Activated CD4-positive, alpha-beta T cell treated with anti-CD3 and anti-CD28 coated beads, Interleukin-2, amount 50 U/mL, for 16 hours (primary cell): ENCODE measurements around the gene ELFN1.

ENCODE experiments used
- DNase-seq: peaks from one replicate; pipeline ENCODE4 v3.0.0-alpha.2; 2020

Gene ELFN1

DNA sequence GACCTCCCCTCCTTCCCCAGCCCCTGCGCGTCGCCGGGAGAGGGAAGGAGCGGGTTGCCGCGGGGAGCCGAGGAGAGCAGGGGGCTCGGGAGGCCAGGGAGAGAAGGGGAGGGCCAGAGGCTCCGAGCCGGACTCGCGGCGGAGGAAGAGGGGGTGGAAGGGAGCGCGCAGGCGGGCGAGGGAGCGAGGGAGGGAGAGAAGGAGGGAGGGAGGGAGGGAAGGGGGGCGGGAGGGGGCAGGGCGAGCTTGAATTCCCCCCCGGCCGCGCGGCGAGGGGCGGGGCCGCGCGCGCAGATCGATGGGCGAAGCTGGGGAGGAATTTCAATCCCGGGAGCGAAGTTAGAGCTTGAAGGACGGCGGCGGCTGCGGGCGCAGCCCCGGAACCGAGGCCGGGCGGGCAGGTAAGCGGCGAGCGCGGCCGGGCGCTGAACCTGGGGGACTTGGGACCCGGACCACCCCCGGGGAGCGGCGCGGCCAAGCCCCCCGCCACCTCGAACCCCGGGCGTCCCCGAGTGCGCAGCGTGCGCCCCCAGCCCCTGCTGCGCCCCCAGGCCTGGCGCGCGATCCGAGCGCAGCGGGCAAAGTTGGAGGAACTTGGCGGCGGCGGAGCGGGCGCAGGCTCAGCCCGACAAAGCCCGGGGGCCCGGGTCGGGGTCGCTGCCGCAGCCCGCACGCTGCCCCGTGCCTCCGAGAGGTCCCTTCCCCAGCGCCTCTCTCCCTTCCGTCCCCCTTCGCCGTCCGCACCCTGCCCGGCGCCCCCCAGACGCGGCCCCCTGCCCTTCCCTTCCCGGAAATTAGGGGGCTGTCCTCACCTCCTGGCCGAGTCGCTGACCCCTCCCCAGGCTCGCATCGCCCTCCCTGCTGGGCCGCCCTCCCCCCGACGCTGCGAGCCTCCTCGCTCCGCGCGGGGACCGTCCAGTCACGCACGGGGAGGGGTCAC is at the start of gene ELFN1:
Gene ELFN1, plus strand, starts transcription at position 324 of the 940 bp plus-strand sequence. CDS start 74,320 bp downstream, outside the sequence.
- no peak for DNase-seq

DNA sequence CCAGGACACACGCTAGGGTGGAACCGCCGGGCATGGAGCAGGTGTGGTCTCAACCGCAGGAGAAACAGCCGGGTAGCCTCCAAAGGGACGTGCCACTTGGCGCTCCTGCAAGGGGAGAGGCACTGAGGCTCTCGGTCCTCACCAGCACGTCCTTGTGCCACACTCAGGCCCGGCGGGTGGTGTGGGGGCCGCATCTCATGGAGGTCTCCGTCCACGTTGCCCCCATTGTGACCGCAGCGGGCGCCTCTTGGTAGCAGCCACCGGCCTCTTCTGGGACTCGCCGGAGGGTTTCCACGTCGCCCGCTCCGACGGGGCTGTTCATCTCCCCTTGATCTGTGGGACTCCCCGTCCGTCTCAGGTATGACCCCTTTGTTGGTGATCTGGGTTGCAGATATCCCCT is 49.2 kb upstream of the ELFN1 start:
- no peak for DNase-seq

DNA sequence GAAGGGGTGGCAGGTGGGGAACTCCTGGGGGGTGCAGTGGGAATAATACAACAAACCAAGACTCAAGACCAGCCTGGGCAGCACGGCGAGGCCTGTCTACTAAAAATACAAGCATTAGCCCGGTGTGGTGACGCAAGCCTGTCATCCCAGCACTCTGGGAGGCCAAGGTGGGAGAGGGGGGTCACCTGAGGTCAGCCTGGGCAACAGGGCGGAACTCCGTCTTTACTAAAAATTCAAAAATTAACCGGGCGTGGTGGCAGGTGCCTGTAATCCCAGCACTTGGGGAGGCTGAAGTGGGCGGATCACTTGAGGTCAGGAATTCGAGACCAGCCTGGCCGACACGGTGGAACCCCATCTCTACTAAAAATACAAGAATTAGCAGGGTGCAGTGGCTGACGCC is 48.4 kb upstream of the ELFN1 start:
- no peak for DNase-seq

DNA sequence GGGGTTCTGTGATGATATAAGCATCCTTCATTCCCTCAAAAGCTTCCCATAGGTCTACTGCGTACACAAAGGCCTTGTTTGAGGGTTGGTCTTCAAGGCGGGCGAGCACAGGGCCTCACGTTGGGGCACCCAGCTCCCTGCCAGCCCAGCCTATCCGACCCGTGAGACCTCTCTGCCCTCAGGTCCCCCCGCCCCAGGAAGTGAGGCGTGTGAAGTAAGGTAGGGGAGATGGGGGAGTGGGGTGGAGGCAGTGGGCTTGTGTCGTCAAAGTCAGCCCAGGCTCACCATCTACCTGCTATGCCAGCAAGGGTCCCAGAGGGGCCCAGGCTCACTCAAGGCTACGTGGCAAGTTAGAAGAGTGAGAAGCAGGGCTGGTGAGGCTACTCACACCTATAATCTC is 47.6 kb upstream of the ELFN1 start:
- no peak for DNase-seq

DNA sequence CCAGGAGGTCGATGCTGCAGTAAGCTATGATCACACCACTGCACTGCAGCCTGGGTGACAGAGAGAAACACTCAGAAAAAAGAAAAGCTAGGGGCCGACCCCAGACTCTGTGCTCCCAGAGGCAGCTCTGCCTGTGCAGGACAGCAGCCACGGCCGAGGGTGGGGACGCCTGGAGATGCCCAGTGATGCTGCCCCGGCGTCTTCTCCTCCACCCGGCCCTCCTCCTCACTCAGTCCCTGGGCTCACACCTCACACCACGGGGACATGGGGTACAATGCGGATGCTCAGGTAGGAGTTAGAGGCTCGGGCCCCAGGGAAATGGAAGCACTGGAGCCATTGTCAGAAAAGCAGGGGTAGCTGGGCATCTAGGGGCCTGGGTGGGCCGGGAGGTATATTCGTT is 46.3 kb upstream of the ELFN1 start:
- no peak for DNase-seq

DNA sequence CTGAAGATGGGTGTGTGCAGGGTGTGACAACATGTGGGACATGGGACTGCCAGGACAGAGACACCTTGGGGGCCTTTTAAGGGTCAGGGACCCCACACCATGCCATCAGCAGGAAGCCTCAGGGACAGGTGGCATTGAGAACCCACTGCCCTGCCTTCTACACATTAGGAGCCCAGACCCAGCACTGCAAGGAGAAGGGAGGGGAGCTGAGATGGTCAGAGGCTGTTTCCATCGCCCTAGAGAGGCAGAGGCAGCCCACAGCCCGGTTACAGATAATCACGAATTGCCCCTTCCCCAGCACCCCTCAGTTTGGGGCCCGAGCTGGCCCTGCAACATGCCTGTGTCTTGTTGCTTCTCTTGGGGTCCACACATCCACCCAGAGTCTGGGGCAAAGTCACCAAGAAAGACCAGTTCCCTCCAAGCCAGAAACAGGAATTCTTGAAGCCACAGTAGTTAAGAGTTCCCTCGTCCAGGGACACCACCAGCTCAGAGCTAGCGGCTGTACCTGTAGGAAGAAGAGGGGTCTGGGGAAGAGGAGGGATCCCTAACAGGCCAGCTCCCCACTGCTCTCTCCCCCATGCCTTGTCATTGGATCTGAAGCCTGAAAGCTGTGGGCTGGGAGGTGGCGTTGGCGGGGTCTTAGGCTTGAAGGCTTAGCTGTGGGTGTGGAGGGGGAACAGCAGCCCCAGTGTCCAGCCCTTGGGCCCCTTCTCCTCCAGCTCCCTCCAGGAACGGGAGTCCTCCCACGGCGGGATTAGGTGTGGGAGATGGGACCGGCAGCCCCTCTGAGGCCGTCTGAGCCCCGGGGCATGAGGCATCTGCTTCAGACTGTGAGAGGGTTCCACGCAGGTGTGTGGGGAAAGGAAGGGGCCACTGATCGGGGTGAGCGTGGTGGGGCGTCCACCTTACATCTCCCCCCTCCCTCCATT is 44.8 kb upstream of the ELFN1 start:
- DNase-seq: no peak

DNA sequence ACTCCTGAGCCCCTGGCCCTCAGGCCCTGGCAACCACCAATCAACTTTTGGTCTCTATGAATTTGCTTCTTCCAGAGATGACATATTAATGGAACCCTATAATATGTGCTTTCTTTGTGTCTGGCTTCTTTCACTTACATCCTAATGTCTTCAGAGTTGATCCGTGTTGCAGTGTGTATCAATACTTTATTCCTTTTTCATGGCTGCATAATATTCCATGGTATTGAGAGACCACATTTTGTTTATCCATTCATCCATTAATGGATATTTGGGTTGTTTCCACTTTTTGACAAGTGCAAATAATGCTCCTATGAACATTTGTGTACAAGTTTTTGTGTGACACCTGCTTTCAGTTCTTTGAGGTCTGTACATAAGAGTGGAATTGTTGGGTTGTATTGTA is 43.3 kb upstream of the ELFN1 start:
- no peak for DNase-seq

DNA sequence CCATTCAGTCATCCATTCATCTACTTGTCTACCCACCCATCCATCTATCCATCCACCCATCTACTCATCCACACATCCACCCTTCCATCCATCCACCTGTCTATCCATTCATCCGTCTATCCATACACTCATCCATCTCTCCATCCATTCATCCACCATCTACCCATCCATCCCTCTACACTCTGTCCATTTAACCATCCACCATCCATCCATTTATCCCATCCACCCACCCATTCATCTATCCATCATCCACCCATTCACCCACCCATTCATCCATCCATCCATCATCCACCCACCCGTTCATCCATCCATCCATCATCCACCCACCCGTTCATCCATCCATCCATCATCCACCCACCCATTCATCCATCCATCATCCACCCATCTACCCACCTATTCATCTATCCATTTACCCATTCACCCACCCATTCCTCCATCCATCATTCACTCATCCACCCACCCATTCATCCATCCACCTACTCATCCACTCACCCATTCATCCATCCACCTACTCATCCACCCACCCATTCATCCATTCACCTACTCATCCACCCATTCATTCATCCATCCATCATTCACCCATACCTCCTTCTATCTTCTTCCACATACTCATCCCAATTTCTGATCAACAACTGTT is 39.3 kb upstream of the ELFN1 start:
- no peak for DNase-seq

DNA sequence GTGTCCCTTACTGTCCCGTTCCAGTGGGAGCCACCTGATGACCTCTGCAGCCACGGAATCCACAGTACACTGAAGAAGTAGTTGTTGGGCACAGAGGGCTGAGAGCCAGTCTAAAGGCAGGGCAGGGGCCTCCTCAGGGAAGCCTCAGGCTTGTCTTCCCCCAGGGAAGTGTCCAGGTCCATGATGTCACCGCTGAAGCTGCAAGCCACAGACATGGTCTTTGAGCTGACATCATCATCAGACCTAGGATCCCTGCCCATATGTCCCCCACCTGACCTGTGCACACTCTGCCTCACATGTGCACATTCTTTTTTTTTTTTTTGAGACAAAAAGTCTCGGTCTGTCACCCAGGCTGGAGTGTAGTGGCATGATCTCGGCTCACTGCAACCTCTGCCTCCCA is 38.4 kb upstream of the ELFN1 start:
- DNase-seq: no peak

DNA sequence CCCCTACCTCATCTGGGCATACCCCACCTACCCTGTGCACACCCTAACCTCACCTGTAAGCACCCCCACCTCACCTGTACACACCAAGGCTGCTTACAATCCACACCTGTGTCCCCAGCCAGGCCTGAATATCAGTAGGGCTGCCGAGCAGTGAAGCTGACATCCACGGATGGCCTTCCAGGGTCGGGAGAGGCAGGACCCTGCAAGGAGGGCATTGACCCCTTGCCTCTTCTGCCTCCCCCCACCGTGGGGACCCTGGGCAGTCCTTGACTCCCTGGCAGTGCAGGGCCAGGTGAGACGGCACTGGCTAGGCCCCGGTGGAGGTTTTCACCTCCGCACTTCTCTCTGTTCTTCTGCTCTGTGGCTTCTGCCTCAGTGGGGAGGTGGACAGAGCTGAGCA is 37.6 kb upstream of the ELFN1 start:
- no peak for DNase-seq

DNA sequence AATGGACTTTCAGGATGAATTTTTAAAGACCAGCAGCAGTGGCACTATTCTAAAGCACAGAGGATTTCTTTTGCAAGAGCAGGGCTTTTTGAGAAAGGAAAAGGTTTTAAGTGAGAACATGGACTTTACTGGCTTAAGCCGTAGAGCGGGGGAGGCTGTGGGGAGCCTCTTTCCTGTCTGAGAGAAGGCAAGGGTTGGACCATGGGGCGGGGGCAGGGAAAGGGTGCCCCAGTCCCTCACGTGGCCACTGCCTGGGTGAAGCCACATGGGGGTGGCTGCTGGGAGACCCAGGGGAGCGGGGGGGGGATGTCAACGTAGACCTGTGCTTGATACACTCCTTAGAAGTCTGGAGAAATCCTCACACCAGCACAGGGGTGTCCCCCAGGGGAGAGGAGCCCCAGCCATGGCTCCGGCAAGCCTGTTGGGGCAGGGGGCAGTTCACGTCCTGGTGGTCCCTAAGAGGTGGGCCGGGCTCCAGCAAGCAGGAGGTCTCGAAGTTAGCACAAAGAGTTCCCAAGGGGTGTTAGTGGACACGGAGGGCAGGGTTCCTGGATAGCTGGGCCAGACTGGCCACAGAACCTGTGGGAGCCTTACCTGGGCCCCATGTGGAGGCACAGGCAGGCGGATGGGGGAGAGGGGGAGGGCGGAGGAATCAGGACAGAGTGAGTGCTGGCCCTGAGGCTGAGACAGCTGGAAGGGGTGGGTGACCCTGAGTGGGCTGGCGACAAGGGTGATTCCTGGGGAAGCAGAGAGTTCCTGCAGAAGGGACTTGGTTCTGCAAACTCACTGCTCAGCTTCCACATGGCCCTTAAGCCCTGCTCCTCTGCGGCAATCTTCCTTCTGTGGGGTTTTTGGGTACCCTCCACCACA is 36.9 kb upstream of the ELFN1 start:
- no peak for DNase-seq

DNA sequence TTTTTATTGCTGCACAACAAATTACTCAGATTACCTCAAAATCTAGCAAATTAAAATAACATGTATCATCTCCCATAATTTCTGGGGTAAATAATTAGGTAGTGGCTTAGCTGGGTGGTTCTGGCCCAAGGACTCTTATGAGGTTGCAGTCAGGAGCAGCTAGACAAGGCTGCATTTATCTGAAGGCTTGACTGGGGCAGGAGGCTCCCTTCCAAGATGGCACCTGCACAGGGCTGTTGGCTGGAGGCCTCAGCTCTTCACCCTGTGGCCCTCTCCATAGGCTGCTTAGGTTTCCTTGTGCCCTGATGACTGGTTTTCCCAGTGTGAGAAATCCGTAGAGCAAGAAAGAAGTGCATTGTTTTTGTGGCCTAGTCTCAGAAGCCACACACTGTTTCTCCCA is 34.7 kb upstream of the ELFN1 start:
- no peak for DNase-seq

DNA sequence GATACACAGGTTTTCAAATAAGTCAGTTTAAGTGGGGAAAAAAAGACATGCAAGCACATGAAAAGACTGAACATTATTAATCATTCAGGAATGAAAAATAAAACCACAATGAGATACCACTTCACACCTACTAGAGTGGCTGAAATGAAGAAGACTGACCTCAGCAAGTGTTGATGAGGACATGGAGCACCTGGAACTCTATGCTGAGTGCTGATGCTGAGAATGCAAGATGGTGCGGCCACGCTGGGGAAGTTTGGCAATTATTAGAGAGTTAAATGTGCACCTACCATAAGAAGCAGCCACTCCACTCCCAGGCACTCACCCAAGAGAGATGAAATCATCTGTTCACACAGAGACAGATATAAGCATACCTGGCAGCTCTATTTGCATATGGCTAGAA is 32.9 kb upstream of the ELFN1 start:
- no peak for DNase-seq

DNA sequence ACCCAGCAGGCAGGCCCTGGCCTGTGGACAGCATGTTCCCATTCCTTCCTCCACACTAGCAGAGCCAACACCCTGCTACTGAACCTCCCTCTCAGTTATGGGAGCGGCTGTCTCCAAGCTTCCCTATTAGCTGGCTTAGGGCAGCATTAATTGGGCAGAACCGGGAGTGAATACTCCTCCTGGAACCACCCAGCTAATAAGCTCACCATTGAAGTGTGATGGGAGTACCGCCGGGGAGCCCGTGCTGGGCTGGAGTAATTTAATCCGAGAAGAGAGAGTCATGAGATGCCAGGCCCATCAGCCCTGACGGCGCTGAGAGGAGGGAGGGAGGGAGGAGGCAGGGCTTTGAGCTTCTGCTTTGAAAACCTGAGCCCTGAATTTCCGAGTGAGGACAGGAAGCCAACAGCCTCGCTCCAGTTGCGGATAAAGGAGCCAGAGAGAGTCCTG is 31.8 kb upstream of the ELFN1 start:
- no peak for DNase-seq

DNA sequence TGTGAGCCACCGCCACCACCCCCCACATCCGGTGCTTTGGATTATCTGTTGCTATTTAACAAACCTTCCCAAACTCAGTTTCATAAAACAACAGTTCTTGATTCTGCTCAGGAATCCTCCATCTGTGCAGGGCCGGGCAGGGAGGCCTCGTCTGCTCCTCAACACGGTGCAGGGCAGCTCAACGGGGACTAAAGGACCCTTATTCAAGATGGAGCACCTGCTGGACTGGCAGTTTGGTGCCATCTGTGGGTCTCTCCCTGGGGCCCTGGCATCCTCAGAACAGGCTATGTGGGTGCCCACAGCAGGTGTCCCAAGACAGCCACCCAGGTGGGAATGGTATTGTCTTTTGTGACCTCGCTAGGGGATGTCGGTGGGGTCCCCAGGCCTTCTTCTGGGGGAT is 31.0 kb upstream of the ELFN1 start:
- DNase-seq: no peak

DNA sequence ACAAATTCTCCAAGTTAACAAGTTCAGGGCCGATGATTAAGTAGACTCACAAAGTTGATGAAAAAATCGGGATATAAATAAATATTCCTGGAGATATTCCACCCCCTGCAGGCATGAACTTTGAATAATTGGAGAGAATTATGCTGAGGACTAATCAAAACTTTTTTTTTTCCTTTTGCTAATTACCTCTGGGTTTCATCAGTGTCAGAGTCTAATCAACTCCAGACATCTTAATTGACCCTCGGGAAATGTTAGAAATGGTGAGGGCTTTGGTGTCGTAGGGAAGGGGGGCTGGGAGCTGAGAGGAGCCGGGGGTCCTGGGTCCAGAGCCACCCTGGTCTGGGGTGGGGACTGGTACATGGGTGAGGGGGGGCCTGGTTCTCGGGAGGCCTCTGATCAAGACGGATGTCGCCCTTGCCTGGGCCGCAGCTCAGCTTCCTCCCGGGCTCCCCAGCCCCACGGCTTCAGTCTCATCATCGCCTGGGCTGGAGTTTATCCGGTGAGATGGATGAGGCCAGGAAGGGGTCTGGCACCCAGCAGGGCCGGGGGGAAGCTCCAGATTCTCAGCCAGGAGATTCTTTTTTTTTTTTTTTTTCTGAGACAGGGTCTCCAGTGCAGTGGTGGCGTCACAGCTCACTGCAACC is 30.4 kb upstream of the ELFN1 start:
- DNase-seq: no peak

DNA sequence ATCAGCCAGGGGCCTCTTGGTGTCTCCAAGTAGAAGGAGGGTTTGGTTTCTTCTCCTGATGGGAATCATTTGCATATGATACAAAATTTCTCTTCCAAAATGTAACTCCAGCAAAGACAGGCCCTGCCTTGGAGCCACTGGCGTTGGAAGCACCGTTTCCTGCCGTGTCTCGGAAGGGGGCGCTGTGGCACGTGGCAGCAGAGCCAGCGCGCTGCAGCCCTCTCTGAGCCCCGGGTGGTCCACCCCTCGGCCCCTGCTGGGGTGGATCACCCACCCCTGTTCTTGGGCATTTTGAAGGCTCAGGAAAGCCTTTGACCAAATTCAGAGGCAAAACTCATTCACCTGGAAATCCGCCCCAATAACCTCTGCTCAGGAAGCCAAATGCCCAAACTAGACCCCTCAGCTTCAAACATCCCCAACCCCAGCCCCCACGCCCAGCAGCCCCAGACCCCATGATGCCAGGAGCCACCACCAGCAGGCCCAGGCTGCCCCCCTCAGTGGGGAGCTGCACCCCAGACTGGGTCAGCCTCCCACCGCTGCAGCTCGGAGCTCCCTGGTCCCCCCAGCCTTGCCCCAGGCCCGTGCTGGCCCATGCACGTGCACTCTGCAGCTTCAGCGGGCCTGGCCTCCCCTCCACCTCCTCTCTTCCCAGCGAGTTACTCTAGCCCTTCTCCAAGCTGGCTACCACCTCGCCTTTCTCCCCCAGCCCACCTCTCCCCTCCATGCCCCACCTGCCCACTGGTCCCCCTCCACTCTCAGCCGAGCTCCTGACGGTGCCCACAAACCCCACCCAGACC is 29.5 kb upstream of the ELFN1 start:
- DNase-seq: no peak

DNA sequence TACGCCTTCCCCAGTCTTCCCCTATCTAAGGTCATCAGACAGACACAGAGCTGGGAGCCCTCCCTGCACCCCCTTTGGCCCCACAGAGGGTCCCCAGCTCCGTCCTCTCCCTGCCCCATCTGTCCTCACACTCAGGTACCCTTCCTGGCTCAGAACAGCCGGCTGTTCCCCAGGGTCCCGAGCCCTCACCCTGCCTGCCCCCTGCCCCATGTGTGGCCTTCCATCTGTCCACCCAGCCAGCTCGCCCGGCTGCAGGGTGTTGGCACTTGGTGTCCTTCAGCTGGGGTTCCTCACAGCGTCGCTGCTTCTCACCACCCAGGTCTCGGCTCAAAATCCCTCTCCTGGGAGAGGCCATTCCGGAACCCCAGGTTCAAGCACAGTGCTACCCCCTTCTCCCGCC is 28.9 kb upstream of the ELFN1 start:
- no peak for DNase-seq

DNA sequence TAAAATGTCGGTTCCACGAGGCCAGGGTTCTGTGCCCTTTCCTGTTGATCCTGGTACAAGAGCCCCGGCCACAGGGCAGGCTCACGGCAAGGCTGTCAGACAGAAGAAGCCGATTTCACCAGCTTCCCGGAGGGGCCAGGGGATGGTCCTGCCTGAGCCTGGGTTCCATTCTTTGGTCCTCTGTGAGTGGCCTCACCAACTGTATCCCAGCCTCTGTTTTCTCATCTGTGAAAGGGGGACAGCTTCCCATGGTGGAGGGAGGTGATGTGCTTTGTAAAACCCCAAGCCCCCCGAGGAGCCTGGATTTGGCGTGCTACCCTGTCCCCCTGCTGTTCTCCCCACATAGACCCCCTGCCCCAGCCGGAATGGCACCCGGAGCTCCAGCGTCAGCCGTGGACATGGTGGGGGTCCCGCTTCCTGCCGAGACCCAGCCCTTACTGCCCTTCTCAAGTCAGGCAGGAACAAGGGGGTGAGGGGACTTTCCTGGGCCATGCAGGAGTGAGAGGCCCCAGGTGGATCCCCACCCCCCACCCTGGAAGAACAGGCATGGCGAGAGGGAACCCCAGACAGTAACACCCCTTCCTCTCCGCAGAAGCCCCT is 28.3 kb upstream of the ELFN1 start:
- DNase-seq: no peak

DNA sequence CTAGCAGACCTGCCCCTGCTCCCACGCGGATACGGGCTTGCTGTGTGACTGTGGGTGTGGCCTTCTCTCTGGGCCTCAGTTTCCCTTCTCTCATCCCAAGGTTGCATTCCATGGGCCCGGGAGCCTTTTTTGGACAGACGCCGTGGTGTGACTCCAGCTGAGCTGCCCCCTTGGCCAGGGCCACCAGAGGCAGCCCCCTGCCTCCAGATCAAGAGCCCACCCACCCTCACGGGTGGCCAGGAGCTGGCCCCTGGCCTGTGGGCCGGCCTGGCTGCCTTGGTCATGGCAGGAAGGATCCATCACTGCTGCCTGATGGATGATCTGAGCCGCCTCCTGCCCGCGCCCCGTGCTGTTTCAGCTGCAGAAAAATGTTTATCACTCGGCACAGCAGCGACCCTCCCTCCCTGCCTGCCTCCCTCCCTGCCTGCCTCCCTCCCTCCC is 27.8 kb upstream of the ELFN1 start:
- no peak for DNase-seq
